Cortex of kidney (tissue), 1 donor: Measurements from ENCODE around the gene GPATCH4.
"Not testable (repeated sequence)": the region's sequence is repeated elsewhere in the genome, so short reads cannot be mapped to it uniquely, and the experiment has no call there.

ENCODE experiments used
- DNase-seq: peaks from one replicate; lab custom pipeline; 2025; lab: John Stamatoyannopoulos, UW

GPATCH4 gene

GRCh38 chr1:156601122-156601830 lies at the start of gene GPATCH4:
TSS of gene GPATCH4 (minus strand) at chr1:156601479.
- DNase-seq, result no peak

DNA sequence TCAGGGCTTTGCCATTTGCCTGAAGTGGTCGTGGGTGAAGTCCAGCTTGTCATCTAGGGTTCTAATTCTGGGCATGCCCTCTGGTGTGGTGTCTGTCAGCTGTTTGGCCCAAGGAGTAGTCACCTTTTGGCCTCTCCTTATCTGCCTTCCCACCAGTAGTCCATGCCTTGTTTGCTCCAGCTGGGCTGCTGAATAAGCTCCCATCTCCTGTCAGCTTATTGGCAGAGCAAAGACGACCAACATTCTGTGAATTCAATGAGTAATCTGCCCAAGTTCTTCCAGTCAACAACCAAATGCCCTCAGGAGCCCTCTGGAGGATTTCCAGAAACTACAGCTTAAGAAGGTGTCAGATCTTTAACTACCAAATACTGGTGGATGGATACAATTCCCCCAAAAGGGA lies 47.7 kb upstream of the GPATCH4 start:
- no peak for DNase-seq

- no peak for DNase-seq
These were observed 47.2 kb upstream of the GPATCH4 start for GRCh38 chr1:156648496-156648895.

DNA sequence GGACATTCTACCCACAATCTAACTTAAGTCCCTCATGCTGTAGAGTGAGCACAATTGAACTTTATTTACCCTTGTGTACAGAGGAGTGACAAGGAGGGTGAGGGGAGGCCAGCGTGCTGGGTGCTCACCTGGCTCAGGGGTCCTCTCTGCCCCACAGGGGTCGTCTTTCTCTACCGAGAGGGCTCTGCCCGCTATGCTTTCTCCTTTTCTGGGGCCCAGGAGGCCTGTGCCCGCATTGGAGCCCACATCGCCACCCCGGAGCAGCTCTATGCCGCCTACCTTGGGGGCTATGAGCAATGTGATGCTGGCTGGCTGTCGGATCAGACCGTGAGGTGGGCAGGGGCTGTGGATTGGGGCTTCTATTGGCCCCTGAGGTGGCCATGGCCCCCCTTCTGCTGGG lies 46.1 kb upstream of the GPATCH4 start:
- DNase-seq, result no peak

- DNase-seq, result no peak
These were observed 45.5 kb upstream of the GPATCH4 start for GRCh38 chr1:156646738-156647211.

- DNase-seq, result no peak
These were observed 44.4 kb upstream of the GPATCH4 start for GRCh38 chr1:156645666-156646065.

GRCh38 chr1:156645056-156645455 lies 43.8 kb upstream of the GPATCH4 start:
- DNase-seq, result no peak

GRCh38 chr1:156644640-156645039 lies 43.4 kb upstream of the GPATCH4 start:
- DNase-seq, result no peak

GRCh38 chr1:156644146-156644545 lies 42.9 kb upstream of the GPATCH4 start:
- DNase-seq, result no peak

GRCh38 chr1:156643778-156644092 lies 42.5 kb upstream of the GPATCH4 start:
- DNase-seq, result no peak

DNA sequence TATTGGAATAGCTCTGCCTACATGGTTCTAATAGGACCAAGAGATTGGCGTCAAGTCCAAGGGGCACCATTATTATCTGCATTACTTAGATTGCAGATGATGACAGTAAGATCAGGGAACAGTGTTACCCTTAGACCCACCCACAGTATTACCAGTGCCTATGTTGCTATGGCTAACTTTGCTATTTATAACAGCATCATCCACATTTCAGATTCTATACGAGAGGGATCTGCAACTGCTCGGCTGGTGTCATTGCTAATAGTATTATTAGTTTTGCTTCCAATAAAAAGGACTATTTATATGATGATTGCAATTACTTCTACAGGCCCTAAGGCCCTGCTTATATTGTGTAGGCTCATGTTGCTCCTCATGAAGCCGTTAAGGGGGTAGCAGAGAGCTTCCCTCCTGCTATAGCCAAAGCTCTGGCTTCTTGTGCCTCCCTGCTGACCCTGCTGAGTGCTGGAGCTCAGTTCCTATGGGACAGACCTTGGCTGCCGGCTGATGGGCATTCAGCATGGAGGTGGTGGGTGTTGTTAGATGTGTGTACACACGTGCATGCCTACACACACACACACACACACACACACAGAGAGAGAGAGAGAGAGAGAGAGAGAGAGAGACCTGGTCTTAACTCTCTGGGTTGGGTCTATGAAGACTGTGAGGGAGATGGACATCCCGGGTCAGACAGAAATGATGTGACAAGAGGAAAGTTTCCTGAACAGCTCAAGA lies 41.9 kb upstream of the GPATCH4 start:
- no peak for DNase-seq

- no peak for DNase-seq
These were observed 41.2 kb upstream of the GPATCH4 start for GRCh38 chr1:156642265-156643048.

DNA sequence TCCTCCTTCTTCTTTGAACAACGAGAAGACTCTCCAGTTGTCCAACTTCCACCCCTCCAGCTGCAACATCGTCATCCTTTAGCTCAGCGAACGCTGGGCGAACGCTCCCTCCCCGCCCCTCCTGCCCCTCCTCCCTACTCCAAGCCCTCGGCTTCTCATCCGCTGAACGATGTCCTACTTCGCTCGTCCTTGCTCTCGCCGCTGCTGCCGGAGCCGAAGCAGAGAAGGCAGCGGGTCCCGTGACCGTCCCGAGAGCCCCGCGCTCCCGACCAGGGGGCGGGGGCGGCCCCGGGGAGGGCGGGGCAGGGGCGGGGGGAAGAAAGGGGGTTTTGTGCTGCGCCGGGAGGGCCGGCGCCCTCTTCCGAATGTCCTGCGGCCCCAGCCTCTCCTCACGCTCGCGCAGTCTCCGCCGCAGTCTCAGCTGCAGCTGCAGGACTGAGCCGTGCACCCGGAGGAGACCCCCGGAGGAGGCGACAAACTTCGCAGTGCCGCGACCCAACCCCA lies 40.5 kb upstream of the GPATCH4 start, which contains the start of gene BCAN:
BCAN (plus strand) TSS at position 357 of the 504 bp plus-strand sequence. CDS start 3,938 bp downstream, outside the sequence.
- no peak for DNase-seq

DNA sequence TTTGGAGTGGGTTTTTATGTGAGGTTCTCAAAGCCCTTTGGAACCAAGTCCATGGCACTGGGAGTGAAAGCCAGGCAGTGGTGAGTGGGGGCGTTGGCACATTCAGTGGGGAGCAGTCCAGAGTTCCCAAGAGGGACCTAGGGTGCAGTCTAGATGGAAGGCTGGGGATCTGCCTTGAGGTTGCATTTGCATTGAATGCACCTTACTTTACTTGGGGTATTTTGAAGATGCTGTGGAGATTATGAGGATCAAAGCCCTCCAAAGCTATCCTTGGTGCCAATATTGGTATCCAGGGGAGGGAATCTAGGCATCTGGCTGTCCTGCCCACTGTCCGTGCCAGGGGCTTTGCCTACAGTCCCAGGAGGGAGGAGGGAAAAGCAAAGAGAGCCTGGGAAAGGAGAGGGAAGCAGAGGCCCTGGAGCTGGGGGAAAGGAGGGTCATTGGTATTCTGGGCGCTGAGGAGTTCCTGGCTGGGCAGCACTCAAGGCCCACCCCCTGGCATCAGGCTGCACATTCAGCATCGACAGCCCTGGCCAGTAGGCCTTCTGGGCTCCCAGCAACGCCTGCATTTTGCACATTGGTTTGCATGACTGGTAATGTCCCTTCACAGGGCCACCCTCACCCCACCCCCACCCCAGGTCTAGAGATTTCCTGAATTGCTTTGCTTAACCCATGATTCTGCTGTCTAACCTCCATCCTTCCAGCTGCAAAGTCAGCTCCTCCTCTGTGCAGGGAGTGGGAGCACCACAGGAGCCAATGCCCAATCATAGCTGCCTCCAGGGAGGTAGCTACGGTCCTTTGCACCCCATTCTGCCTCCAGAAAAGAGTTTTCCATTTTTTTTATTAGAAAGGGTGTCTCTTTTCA lies 39.8 kb upstream of the GPATCH4 start:
- DNase-seq, result no peak

- no peak for DNase-seq
These were observed 38.4 kb upstream of the GPATCH4 start for GRCh38 chr1:156639601-156640101.

DNA sequence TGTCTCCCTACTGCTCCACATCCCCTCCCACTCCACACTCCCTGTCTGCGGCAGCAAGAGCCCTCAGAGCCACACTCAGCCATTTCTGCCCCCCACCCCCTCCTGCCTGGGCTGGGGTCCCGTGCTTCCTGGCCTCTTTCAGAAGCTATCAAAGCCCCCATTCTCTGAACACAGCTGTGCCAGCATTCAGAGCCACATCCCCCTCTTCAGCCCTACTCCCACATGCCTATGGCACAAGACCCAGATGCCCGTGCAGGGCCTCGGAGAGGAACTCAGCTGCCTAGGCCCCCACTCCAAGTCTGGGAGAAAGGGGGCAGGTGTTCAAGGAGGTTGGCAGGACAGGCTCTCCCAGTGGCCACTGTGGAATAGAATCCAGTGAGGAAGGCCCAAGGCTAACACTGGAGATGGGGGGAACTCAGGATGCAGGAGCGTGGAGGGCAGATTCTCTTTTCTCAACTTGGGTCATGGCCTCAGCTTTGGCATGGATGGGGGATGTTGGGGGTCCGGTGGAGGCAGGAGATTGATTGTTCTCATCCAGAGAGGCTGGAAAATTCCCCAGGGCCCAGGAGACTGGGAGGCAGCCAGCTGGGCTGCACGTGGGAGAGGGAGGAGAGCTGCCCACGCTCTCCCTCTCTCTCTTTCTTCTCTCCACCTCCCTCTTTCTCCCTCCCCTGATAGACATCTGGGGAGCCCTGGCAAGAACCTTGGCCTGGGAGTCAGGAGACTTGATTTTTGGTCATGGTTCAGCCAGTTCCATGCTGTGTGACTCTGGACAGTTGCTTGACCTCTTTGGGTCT lies 37.1 kb upstream of the GPATCH4 start:
- no peak for DNase-seq

GRCh38 chr1:156632355-156632754 lies 31.1 kb upstream of the GPATCH4 start:
- DNase-seq, result no peak

GRCh38 chr1:156631152-156631551 lies 29.9 kb upstream of the GPATCH4 start:
- DNase-seq, result not testable (repeated sequence)

DNA sequence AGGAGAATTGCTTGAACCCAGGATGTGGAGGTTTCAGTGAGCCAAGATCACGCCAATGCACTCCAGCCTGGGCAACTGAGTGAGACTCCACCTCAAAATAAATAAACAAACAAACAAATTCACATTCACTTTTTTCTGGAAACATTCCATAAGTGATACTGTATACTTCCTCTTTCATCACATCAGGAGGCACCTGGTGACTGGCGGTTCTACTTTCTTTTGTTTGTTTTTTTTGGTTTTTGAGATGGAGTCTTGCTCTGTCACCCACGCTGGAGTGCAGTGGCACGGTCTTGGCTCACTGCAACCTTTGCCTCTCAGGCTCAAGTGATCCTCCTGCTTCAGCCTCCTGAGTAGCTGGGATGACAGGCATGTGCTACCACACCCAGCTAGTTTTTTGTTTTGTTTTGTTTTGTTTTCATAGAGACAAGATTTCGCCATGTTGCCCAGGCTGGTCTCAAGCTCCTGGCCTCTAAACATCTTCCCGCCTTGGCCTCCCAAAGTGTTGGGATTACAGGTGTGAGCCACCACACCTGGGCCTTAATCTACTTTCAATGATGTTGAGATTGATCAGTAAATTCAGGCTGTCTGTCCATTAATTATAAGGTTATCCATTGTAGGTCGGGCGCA lies 28.7 kb upstream of the GPATCH4 start:
- no peak for DNase-seq

DNA sequence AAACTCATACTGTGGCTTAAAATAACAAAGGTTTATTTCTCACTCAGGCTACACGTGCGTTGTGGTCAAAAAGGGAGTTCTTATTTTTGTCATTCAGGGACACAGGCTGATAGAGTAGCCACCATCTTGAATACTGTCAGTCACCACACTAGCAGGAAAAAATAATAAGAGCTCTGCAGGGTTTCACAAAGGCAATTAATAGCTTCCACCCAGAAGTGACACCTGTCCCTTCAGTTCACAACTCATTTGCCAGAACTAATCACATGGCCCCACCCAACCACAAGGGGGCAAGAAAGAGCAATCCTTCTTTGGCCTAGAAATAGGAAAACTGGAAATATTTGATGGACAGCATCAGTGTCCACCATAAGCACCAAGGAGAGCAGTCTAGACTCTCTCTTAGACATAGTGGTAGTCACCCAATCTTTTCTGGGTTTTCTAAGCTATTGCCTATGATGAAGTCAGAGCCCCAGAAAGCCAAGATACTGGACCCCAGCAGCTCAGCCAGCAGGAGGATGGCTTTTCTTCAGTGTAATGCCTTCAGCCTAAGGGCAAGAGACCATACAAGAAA lies 26.1 kb upstream of the GPATCH4 start:
- DNase-seq, result no peak
